Mucosa of descending colon (tissue), 3 donors: Measurements from ENCODE around the gene CDKN1C. TPM values are rescaled to one million over a fixed set of nuclear protein-coding genes. Genes with fewer than 3 reads are reported as not detected.

Experiments used
- ATAC-seq: fragments of 200-7000 bp; cut with Tn5 transposase; one replicate; pipeline ENCODE4 v1.9.1; 2020; ENCODE audit warnings: mild to moderate bottlenecking, moderate library complexity
- DNase-seq, 3 donors: peaks; one replicate each; pipeline ENCODE4 v3.0.0-alpha.2; 2020
- H3K36me3 ChIP-seq: fragments of 200-600 bp; one replicate; pipeline ENCODE4 v1.8.0; 2021; ENCODE audit warnings: low read depth, mild to moderate bottlenecking
- H3K4me1 ChIP-seq: fragments of 200-600 bp; one replicate; pipeline ENCODE4 v1.8.0; 2021; ENCODE audit warnings: low read depth, mild to moderate bottlenecking
- H3K4me3 ChIP-seq: fragments of 200-600 bp; one replicate; pipeline ENCODE4 v1.8.0; 2021; ENCODE audit warnings: mild to moderate bottlenecking
- H3K9me3 ChIP-seq: fragments of 200-600 bp; one replicate; pipeline ENCODE4 v1.8.0; 2021; ENCODE audit warnings: mild to moderate bottlenecking
- intact Hi-C, 2 donors: fragments of 100-400 bp; cut with DNase I in 1 of 2; cut with micrococcal nuclease in 1 of 2; formaldehyde crosslinking; loops; one replicate each; pipeline versions ENCODE4 v1.11.0 to v1.11.1; 2022; cut with DNase I, micrococcal nuclease
- total RNA-seq, 3 donors: library from RNA; stranded (reverse); fragmentation: NEBNext Ultra II Directional in 2 of 3; extraction: Animal tissue kit (Norgen Biotek cat#: 25700) in 2 of 3; gene quantifications; one replicate each; pipeline versions ENCODE4 v1.2.1 to v1.2.4, GENCODE V29; 2021 to 2023
- TF ChIP-seq, protein P1 (sequence below): fragments of 200-600 bp; IDR thresholded peaks from one replicate; pipeline ENCODE4 v1.8.0; 2022; ENCODE audit warnings: antibody characterized with exemption, mild to moderate bottlenecking
- donor health status: DM: no; HTN: no; CAD: no; lungs with moderate emphysema.
- donor health status: DM: no; HTN: no; CAD: no.
- donor health status: DM: no; HTN: yes; CAD: no.

Gene CDKN1C
- total RNA-seq, 3 donors from 2014 or later, result 3.0 to 40.3 (median 10.2) TPM

DNA sequence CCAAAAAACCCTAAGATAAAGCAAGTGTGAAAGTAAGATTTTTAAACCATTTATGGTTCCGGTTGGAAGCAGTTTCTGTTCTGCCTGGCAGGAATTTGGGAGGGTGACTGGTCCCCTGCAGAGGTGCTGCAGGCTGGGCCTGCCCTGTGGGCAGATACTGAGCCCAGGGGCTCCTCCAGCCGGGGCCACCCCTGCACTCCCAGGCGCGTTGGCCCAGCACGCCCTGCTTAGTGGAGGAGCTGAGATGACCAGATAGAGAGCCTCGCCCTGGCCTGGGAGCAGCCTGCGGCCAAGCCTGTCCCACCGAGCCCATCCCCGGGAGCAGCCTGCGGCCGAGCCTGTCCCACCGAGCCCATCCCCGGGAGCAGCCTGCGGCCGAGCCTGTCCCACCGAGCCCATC lies 35.7 kb upstream of the CDKN1C start:
- intact Hi-C loops, result no loop called here
- Histone ChIP-seq H3K4me3 (no peak overlapping the region), H3K4me1 (peaks cover 17% of the 10 kb centered on the region), H3K9me3 (no peaks in the 10 kb centered on the region), H3K36me3 (no peaks in the 10 kb centered on the region)
- DNase-seq, result no peak
- TF ChIP-seq, protein P1, sequence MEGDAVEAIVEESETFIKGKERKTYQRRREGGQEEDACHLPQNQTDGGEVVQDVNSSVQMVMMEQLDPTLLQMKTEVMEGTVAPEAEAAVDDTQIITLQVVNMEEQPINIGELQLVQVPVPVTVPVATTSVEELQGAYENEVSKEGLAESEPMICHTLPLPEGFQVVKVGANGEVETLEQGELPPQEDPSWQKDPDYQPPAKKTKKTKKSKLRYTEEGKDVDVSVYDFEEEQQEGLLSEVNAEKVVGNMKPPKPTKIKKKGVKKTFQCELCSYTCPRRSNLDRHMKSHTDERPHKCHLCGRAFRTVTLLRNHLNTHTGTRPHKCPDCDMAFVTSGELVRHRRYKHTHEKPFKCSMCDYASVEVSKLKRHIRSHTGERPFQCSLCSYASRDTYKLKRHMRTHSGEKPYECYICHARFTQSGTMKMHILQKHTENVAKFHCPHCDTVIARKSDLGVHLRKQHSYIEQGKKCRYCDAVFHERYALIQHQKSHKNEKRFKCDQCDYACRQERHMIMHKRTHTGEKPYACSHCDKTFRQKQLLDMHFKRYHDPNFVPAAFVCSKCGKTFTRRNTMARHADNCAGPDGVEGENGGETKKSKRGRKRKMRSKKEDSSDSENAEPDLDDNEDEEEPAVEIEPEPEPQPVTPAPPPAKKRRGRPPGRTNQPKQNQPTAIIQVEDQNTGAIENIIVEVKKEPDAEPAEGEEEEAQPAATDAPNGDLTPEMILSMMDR, result no peak
- ATAC-seq, result no peak

DNA sequence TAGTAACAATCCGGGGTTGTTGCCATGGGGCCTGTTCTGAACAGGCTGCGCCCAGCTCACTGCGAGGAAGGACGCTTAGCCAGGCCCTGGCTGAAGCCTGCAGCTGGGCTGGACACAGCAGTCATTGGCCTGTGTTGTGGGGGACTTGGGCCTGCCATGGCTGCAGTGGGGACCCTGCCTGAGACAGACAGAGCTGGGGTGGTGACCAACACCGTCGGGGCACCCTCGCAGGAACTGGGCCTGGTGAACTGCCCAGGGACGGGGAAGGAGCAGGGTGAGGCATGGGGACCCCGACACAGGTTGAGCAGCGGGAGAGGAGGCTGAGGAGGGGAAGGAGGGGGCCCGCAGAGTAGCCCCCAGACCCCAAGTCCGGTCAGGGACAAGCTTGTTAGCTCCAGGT lies 34.8 kb upstream of the CDKN1C start:
- TF ChIP-seq, protein P1, result no peak
- Histone ChIP-seq H3K4me3 (no peak overlapping the region), H3K4me1 (peaks cover 15% of the 10 kb centered on the region), H3K9me3 (no peaks in the 10 kb centered on the region), H3K36me3 (no peaks in the 10 kb centered on the region)
- intact Hi-C loops, result no loop called here
- no peak for ATAC-seq
- DNase-seq, result no peak

DNA sequence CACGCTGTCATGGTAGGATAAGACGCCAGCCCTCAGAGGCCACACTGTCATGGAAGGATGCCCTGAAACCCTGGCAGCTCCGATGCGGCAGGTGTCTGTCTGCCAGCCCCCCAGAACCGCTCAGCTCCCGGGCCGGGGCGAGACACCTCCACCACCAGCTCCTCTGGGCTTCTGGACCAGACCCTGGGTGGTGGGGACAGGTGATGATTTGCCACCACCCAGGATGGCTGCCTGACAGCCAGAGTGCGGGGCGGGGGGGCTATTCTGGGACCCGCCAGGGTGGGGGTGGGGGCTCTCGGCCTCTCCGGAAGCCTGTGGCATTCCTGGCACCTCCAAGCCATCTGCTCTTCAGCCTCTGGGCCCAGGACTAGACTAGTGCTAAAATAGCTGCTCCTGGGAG lies 34.3 kb upstream of the CDKN1C start:
- ATAC-seq (no peak), DNase-seq (no peak)
- Histone ChIP-seq H3K4me3 (no peak overlapping the region), H3K36me3 (no peaks in the 10 kb centered on the region), H3K4me1 (peaks cover 10% of the 10 kb centered on the region), H3K9me3 (no peaks in the 10 kb centered on the region)
- TF ChIP-seq, protein P1, result no peak
- intact Hi-C loops, result no loop called here

DNA sequence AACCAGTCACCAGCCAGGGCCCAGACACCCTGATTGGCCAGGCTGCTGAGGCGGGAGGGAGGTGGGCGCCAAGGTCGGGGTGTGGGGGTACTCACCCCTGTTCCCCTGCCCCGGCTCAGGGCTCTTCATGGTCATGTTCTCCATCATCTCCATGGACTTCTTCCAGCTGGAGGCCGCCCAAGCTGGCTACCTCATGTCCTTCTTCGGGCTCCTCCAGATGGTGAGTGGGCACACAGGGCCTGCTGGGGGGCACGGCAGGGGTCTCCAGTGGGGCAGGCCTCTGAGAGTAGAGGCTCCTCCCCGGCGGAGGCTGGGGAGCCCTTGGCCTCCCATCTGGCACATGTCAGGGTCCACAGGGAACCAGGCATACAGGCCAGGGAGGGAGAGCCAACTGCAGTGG lies 33.6 kb upstream of the CDKN1C start:
- DNase-seq (no peak), ATAC-seq (no peak)
- Histone ChIP-seq H3K9me3 (no peaks in the 10 kb centered on the region), H3K4me1 (peaks cover 6% of the 10 kb centered on the region), H3K36me3 (no peaks in the 10 kb centered on the region), H3K4me3 (no peak overlapping the region)
- intact Hi-C loops, result no loop called here
- TF ChIP-seq, protein P1, result no peak

DNA sequence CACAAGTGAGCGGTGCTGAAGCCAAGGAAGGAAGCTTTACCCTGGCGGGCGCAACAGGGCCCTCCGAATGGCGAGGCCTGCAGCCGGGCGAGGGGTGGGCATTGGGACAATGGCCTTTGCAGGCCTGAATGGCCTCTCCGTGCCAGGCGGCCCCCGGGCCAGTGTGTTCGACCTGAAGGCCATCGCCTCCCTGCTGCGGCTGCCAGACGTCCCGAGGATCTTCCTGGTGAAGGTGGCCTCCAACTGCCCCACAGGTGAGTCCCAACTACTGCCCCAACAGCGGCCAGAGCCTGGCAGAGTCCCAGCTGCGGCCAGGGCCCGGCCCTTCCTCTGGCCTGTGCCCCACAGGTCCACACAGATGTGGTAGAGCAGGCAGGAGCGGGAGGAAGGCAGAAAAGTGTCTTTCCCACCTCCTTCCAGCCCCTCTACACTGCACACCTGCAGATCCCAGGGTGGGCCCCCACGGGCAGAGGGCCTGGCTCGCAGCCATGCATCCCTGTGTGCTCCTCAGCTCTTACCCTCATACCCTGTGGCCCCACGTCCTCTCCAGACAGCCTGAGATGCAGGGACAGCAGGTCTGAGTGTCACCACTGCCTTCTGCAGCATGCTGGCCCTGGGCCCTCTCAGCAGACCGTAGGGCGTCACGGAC lies 32.4 kb upstream of the CDKN1C start:
- DNase-seq, result no peak
- no peak overlapping the region for H3K4me3 ChIP-seq
- H3K36me3 ChIP-seq, result no peaks in the 10 kb centered on the region
- no peak for ATAC-seq
- intact Hi-C loops, result no loop called here
- H3K4me1 ChIP-seq, result peaks cover 8% of the 10 kb centered on the region
- TF ChIP-seq, protein P1, result no peak
- no peaks in the 10 kb centered on the region for H3K9me3 ChIP-seq
